ENCODE data around the gene EIF6. TPM values are rescaled to one million over a fixed set of nuclear protein-coding genes. Genes with fewer than 3 reads are reported as not detected.
A peak's percentile ranks its signal among the peaks of the same experiment; 100 is the strongest.

EIF6 gene
- total RNA-seq, 4 donors from 2014 or later = 34.2 to 48.3 (median 47.4) TPM

- intact Hi-C loops (cut with DNase I; ENCODE audit: low total_unique reads) = loop anchor here (10.0 kb wide), 1 partner anchor 446 kb away; the partner anchor contains the start of gene NCOA6
- Histone ChIP-seq H3K27ac (no peak overlapping the region), H3K36me3 (peaks cover 0 to 11% of the 10 kb centered on the region in 2 donors), H3K4me3 (no peak overlapping the region), H3K4me1 (peaks cover 0 to 1% of the 10 kb centered on the region in 2 donors), H3K9me3 (no peaks in the 10 kb centered on the region), H3K27me3 (no peaks in the 10 kb centered on the region)
- ATAC-seq = no peak
- in situ Hi-C loops (cut with MboI; ENCODE audit: low sequenced_read_pairs in 4 of 4) = no loop called here
- DNase-seq = no peak
- TF ChIP-seq, protein P1, sequence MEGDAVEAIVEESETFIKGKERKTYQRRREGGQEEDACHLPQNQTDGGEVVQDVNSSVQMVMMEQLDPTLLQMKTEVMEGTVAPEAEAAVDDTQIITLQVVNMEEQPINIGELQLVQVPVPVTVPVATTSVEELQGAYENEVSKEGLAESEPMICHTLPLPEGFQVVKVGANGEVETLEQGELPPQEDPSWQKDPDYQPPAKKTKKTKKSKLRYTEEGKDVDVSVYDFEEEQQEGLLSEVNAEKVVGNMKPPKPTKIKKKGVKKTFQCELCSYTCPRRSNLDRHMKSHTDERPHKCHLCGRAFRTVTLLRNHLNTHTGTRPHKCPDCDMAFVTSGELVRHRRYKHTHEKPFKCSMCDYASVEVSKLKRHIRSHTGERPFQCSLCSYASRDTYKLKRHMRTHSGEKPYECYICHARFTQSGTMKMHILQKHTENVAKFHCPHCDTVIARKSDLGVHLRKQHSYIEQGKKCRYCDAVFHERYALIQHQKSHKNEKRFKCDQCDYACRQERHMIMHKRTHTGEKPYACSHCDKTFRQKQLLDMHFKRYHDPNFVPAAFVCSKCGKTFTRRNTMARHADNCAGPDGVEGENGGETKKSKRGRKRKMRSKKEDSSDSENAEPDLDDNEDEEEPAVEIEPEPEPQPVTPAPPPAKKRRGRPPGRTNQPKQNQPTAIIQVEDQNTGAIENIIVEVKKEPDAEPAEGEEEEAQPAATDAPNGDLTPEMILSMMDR (IDR thresholded peaks at IDR 0.05 in 4 of 5, conservative IDR thresholded peaks at IDR 0.05 in 1 of 5) = no peak
- TF ChIP-seq POLR2A (IDR thresholded peaks at IDR 0.05) = no peak
These were observed 13.3 kb downstream of the EIF6 start for GRCh38 chr20:35271073-35271882.

DNA sequence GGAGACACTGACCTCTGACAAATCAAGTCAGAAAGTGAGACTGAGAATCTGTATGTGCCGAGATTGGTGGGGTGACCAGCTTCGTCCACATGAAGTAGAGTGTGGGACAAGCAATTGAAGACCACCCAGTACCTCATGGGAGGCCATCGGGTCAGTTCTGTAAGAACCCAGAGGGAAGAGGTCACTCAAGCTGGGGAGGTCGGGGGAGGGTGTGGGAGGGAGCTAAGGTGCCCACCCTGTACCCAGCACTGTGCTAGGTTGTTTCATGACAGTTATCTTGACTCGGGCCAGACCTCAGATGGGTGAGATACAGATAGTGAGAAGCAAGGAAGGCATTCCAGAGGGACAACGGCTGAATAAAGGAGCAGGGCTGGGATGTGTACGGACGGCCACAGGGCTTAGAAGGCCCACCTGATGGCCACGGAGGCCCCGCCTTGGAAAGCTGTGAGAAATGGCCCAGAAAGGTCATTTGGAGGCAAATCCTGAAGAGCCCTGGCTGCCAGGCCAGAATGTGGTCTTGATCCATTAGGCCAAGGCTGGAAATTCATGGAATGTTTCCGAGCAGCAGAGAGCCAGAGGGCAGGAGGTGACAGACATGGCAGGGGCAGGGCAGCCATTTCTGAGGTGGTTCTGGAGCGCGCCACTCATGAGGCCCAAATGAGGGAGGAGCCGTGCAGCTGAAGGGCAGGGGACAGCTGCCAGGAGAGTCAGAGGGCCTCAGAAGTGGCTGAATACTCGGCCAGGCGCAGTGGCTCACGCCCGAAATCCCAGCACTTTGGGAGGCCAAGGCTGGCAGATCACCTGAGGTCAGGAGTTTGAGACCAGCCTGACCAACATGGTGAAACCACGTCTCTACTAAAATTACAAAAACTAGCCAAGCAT is 14.3 kb downstream of the EIF6 start:
- Histone ChIP-seq H3K4me3 (no peak overlapping the region), H3K9me3 (no peaks in the 10 kb centered on the region), H3K36me3 (peaks cover 0 to 11% of the 10 kb centered on the region in 2 donors), H3K27ac (no peak overlapping the region), H3K4me1 (no peaks in the 10 kb centered on the region), H3K27me3 (no peaks in the 10 kb centered on the region)
- TF ChIP-seq POLR2A (IDR thresholded peaks at IDR 0.05) = no peak
- TF ChIP-seq, protein P1 (IDR thresholded peaks at IDR 0.05 in 4 of 5, conservative IDR thresholded peaks at IDR 0.05 in 1 of 5) = no peak
- intact Hi-C loops (cut with DNase I; ENCODE audit: low total_unique reads) (loop anchor here (10.0 kb wide), 1 partner anchor 445 kb away; the partner anchor contains the start of gene NCOA6), in situ Hi-C loops (cut with MboI; ENCODE audit: low sequenced_read_pairs in 4 of 4) (no loop called here)
- ATAC-seq = no peak
- no peak for DNase-seq

GRCh38 chr20:35269055-35269781 is 15.4 kb downstream of the EIF6 start:
- TF ChIP-seq POLR2A (IDR thresholded peaks at IDR 0.05) = no peak
- TF ChIP-seq, protein P1 (IDR thresholded peaks at IDR 0.05 in 4 of 5, conservative IDR thresholded peaks at IDR 0.05 in 1 of 5) = peak; percentile 31 to 65 (median 57)
- no peak overlapping the region for H3K27ac ChIP-seq
- H3K36me3 ChIP-seq = peaks cover 0 to 11% of the 10 kb centered on the region in 2 donors
- ATAC-seq (peak in 1 of 2 donors; percentile 37), DNase-seq (no peak)
- H3K4me3 ChIP-seq = no peak overlapping the region
- in situ Hi-C loops (cut with MboI; ENCODE audit: low sequenced_read_pairs in 4 of 4) (no loop called here), intact Hi-C loops (cut with DNase I; ENCODE audit: low total_unique reads) (loop anchor here (1.0 kb wide), 1 partner anchor 124 kb away; no protein-coding TSS in a partner anchor)
- no peaks in the 10 kb centered on the region for H3K9me3 ChIP-seq
- H3K4me1 ChIP-seq = no peaks in the 10 kb centered on the region
- no peaks in the 10 kb centered on the region for H3K27me3 ChIP-seq

DNA sequence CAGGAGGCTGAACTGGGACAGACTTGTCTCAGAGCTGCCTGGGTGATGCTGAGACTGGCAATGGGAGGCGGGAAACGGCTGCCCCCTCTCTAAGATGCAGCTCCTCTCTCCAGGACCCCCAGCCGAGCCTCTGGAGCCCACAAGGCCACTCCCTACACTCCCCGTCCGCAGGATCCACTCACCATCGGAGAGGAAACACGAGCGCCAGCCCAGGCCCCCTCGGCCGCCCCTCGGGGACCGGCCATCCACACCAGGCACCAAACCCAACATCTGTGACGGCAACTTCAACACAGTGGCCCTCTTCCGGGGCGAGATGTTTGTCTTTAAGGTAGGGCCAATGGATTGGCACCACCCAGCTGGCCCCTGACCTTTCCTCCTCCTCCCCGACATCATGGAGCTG is 17.5 kb downstream of the EIF6 start:
- Histone ChIP-seq H3K36me3 (peaks cover 0 to 11% of the 10 kb centered on the region in 2 donors), H3K4me1 (peaks cover 0 to 9% of the 10 kb centered on the region in 2 donors), H3K4me3 (no peak overlapping the region), H3K9me3 (no peaks in the 10 kb centered on the region), H3K27ac (no peak overlapping the region), H3K27me3 (no peaks in the 10 kb centered on the region)
- ATAC-seq (no peak), DNase-seq (no peak)
- intact Hi-C loops (cut with DNase I; ENCODE audit: low total_unique reads) (no loop called here), in situ Hi-C loops (cut with MboI; ENCODE audit: low sequenced_read_pairs in 4 of 4) (no loop called here)
- TF ChIP-seq, protein P1 (IDR thresholded peaks at IDR 0.05 in 4 of 5, conservative IDR thresholded peaks at IDR 0.05 in 1 of 5) = no peak
- no peak for TF ChIP-seq POLR2A (IDR thresholded peaks at IDR 0.05)
